ENCODE results near the gene EBI3.
"Not testable (repeated sequence)": the region's sequence is repeated elsewhere in the genome, so short reads cannot be mapped to it uniquely, and the experiment has no call there.

Gene EBI3

GRCh38 chr19:4229179-4229931 is at the start of gene EBI3:
Gene EBI3 (plus strand): TSS chr19:4229523. CDS start chr19:4229551, 28 bp downstream.
- no peak for DNase-seq (ENCODE audit: low read depth)

GRCh38 chr19:4181053-4181508 is 48.2 kb upstream of the EBI3 start:
- no peak for DNase-seq (ENCODE audit: low read depth)

- peak; percentile 95 for DNase-seq (ENCODE audit: low read depth)
Observed at GRCh38 chr19:4182084-4182810, 47.1 kb upstream of the EBI3 start, which contains the start of the genes ANKRD24 and SIRT6. Gene ANKRD24 (plus strand): TSS chr19:4182689. CDS start chr19:4186426, 3,737 bp downstream. Gene SIRT6 (minus strand): TSS chr19:4182563. CDS start chr19:4182539, 24 bp downstream.

GRCh38 chr19:4183967-4184717 is 45.2 kb upstream of the EBI3 start:
- DNase-seq (ENCODE audit: low read depth) = no peak

- DNase-seq (ENCODE audit: low read depth) = no peak
Observed at GRCh38 chr19:4184718-4185352, 44.5 kb upstream of the EBI3 start.

- DNase-seq (ENCODE audit: low read depth) = no peak
Observed at GRCh38 chr19:4185413-4186086, 43.8 kb upstream of the EBI3 start.

- peak; percentile 77 for DNase-seq (ENCODE audit: low read depth)
Observed at GRCh38 chr19:4186087-4186993, 43.0 kb upstream of the EBI3 start.

GRCh38 chr19:4187313-4188122 is 41.8 kb upstream of the EBI3 start:
- DNase-seq (ENCODE audit: low read depth) = no peak

- DNase-seq (ENCODE audit: low read depth) = no peak
Observed at GRCh38 chr19:4189641-4190040, 39.7 kb upstream of the EBI3 start.

- not testable (repeated sequence) for DNase-seq (ENCODE audit: low read depth)
Observed at GRCh38 chr19:4192537-4192936, 36.8 kb upstream of the EBI3 start.

DNA sequence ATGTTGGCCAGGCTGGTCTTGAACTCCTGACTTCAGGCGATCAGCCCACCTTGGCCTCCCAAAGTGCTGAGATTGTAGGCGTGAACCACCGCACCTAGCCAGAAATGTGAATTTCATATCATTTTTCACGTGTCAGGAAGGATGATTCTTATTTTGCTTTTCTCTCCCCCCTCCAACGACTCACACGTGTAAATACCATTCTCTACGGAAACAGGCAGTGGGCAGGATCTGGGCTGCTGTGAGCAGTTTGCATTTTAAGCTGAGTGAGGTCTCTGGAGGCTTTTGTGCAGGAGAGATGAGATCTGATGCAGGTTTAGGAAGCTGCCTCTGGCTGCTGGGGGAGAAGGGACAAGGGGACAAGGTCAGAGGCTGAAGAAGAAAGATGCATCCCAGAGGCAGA is 35.0 kb upstream of the EBI3 start:
- no peak for DNase-seq (ENCODE audit: low read depth)

- DNase-seq (ENCODE audit: low read depth) = no peak
Observed at GRCh38 chr19:4196009-4196408, 33.3 kb upstream of the EBI3 start.

DNA sequence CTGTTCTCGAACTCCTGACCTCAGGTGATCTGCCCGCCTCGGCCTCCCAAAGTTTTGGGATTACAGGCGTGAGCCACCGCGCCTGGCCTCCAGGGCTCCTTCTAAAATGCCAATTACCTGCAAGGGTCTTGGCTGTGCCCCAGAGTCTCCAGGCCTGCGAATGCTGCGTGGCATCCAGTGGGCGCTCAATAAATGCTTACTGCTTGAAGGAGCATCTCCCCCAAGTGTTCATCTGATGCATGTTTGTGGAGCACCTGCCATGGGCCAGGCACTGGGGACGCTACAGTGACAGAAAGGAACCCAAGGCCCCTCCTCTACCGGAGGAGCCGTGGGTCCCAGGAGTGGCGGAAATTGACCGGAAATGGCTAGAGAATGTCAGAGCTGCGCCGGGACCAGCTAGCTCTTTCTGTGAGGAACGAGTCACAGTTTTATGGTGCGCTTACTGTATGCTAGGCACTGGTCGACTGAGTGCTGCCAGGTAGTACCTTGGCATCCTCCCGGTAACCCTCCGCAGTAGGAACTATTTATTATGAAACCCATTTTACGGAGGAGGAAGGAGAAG is 32.7 kb upstream of the EBI3 start:
- DNase-seq (ENCODE audit: low read depth) = no peak

DNA sequence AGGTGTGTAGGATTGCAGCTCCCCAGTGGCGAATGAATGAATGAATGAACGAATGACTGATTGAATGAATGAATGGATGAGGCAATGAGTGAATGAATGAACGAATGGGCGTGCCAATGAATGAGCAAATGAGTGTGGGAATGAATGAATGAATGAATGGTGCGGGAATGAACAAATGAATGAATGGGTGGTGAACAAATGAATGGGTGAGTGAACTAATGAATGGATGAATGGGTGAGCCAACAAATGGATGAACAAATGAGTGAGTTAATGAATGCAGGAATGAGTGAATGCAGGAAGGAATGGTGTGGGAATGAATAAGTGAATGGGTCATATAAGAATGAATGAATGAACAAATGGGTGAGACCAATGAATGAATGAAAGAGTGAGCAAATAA is 32.1 kb upstream of the EBI3 start:
- no peak for DNase-seq (ENCODE audit: low read depth)

DNA sequence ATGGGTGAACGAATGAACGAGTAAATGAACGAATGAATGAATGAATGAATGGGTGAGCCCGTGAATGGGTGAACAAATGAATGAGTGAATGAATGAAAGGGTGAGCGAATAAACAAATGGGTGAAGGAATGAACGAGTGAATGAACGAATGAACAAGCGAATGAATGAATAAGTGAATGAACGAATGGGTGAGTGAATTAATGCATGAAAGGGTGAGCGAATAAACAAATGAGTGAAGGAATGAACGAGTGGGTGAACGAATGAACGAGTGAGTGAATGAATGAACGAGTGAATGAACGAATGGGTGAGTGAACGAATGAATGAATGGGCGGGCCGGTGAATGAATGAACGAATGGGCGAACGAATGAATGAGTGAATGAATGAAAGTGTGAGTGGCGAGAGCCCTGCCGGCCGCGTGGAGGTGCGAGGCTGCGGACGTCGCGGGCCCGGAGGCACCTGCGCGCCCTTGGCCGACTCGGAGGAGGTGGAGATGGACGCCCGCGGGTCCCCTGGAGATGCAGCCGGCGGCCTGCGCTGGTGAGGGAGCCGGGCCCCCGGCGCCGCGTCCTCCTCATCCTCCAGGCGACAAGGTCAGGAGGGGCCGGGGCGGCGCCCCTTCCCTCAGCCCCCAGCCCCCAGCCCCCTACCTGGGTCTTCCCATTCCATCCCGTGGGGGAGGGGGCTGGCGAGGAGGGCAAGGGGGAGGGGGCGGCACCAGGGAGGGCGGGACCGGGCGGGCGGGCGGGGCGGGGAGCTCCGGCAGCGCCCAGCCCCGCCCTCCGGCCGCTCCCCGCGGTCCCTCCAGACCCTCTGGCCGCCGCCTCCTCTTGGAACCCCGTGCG is 31.5 kb upstream of the EBI3 start:
- no peak for DNase-seq (ENCODE audit: low read depth)

- DNase-seq (ENCODE audit: low read depth) = no peak
Observed at GRCh38 chr19:4198467-4199126, 30.7 kb upstream of the EBI3 start.

DNA sequence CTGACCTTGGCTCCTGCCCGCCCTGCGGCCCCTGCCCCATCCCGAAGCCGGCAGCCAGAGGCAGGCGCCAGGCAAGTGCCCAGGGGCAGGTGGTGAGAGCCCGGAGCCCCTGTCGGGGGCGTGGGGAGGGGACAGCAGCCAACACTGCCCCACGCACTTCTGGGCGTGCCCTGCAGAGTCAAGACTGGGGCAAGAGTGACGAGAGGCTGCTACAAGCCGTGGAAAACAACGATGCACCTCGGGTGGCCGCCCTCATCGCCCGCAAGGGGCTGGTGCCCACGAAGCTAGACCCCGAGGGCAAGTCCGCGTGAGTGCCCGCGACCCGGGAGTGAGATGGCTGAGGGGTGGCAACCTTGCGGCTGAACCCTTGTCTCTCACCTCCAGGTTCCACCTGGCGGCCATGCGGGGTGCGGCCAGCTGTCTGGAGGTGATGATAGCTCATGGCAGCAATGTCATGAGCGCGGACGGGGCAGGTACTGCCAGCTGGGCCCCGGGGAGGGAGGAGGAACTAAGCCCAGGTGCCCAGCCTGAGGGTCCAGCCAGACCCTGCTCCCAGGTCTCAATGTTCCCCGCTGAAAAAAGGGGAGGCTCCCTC is 29.5 kb upstream of the EBI3 start:
- no peak for DNase-seq (ENCODE audit: low read depth)
